ENCODE data around the gene ADORA1.

- TF ChIP-seq POLR2A (IDR thresholded peaks at IDR 0.05; ENCODE audit: low read depth, low read length) = no peak
- no peak for TF ChIP-seq POLR2AphosphoS5 (IDR thresholded peaks at IDR 0.05; ENCODE audit: insufficient read depth, low read depth, low read length)
- TF ChIP-seq CTCF (IDR thresholded peaks at IDR 0.05; ENCODE audit: extremely low read depth in 1 of 2, insufficient read depth in 1 of 2, low read depth in 1 of 2, low read length in 2 of 2) = no peak
- TF ChIP-seq JUN (IDR thresholded peaks at IDR 0.05; ENCODE audit: borderline replicate concordance, insufficient read depth, insufficient read length, low read depth) = no peak
- TF ChIP-seq EZH2 (IDR thresholded peaks at IDR 0.05; ENCODE audit: borderline replicate concordance, low read depth, low read length, severe bottlenecking) = no peak
Measured at GRCh38 chr1:203168256-203168786, 40.8 kb downstream of the ADORA1 start.
